ENCODE measurements around the gene PRKCQ. TPM values are rescaled to one million over a fixed set of nuclear protein-coding genes. Genes with fewer than 3 reads are reported as not detected.

PRKCQ gene
- polyA plus RNA-seq, 1 donor (not counting 4 experiments of a cell fraction or from before 2014, with no cell fraction given) = 7.5 TPM

DNA sequence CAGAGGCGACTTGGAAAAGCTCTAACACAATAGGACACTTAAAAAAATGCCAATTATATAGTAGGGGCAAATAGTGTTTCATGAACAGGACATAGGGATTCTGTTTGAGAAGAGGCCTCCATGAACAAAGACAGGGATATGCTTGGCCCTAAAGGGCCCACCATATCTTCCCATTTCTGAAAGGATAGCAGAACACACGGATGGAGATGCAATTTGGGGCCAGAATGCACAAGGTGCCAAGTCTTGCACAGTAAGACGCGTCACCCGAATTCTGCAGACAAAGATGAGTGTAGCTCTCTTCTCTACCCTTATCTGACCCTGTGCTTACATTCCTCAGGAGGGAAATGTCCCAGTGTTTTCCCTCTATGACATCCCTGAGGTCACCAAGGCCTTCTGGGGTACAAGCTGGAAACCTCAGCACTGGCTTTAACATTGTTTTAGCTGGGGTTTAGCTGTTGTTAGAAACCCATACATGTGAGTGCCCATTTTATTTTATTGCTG is 12.8 kb downstream of the PRKCQ start:
- Histone ChIP-seq H3K36me3 (ENCODE audit: control insufficient read depth in 2 of 2, extremely low read depth in 1 of 2, insufficient read depth in 2 of 2, low read length in 2 of 2) (no peaks in the 10 kb centered on the region), H3K9ac (ENCODE audit: control insufficient read depth, extremely low read depth, insufficient read depth, low read length) (no peak overlapping the region), H2AFZ (ENCODE audit: control insufficient read depth, low read length) (no peak overlapping the region), H4K20me1 (ENCODE audit: control insufficient read depth, extremely low read depth, insufficient read depth, low read length) (no peaks in the 10 kb centered on the region), H3K9me1 (ENCODE audit: control insufficient read depth, extremely low read depth, insufficient read depth, low read length) (no peaks in the 10 kb centered on the region), H3K4me3 (ENCODE audit: control insufficient read depth in 2 of 3, extremely low read depth in 1 of 3, insufficient read depth in 2 of 3, low read depth in 1 of 3, low read length in 3 of 3) (no peak overlapping the region), H3K27ac (ENCODE audit: control insufficient read depth, insufficient read depth, low read length) (no peak overlapping the region), H3K79me2 (ENCODE audit: control insufficient read depth, insufficient read depth, low read length) (no peaks in the 10 kb centered on the region), H3K9me3 (ENCODE audit: control insufficient read depth, low read depth, low read length) (no peaks in the 10 kb centered on the region), H3K4me2 (ENCODE audit: control insufficient read depth, extremely low read depth, insufficient read depth, low read depth, low read length) (no peak overlapping the region), H3K27me3 (ENCODE audit: control insufficient read depth, extremely low read depth, insufficient read depth, low read length) (no peaks in the 10 kb centered on the region), H3K4me1 (ENCODE audit: control insufficient read depth, extremely low read depth, insufficient read depth, low read length) (peaks cover 4% of the 10 kb centered on the region)
- TF ChIP-seq, protein P1, sequence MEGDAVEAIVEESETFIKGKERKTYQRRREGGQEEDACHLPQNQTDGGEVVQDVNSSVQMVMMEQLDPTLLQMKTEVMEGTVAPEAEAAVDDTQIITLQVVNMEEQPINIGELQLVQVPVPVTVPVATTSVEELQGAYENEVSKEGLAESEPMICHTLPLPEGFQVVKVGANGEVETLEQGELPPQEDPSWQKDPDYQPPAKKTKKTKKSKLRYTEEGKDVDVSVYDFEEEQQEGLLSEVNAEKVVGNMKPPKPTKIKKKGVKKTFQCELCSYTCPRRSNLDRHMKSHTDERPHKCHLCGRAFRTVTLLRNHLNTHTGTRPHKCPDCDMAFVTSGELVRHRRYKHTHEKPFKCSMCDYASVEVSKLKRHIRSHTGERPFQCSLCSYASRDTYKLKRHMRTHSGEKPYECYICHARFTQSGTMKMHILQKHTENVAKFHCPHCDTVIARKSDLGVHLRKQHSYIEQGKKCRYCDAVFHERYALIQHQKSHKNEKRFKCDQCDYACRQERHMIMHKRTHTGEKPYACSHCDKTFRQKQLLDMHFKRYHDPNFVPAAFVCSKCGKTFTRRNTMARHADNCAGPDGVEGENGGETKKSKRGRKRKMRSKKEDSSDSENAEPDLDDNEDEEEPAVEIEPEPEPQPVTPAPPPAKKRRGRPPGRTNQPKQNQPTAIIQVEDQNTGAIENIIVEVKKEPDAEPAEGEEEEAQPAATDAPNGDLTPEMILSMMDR (optimal IDR thresholded peaks at IDR 0.05 in 1 of 3, IDR thresholded peaks at IDR 0.05 in 1 of 3, conservative IDR thresholded peaks at IDR 0.05 in 1 of 3; ENCODE audit: extremely low read depth in 1 of 3, insufficient read depth in 2 of 3, low read length in 3 of 3) = no peak
- no peak for TF ChIP-seq EZH2 (IDR thresholded peaks at IDR 0.05; ENCODE audit: low read length)
- dilution Hi-C loops (cut with MboI; ENCODE audit: extremely low pct_ligation_motif_present, low sequenced_read_pairs) = no loop called here
- no peak for FAIRE-seq
- DNase-seq (ENCODE audit: low read depth, low spot score) = no peak

- Histone ChIP-seq H3K36me3 (ENCODE audit: control insufficient read depth in 2 of 2, extremely low read depth in 1 of 2, insufficient read depth in 2 of 2, low read length in 2 of 2) (no peaks in the 10 kb centered on the region), H3K27ac (ENCODE audit: control insufficient read depth, insufficient read depth, low read length) (no peak overlapping the region), H3K4me1 (ENCODE audit: control insufficient read depth, extremely low read depth, insufficient read depth, low read length) (peaks cover 4% of the 10 kb centered on the region), H3K9me3 (ENCODE audit: control insufficient read depth, low read depth, low read length) (no peaks in the 10 kb centered on the region), H2AFZ (ENCODE audit: control insufficient read depth, low read length) (no peak overlapping the region), H3K27me3 (ENCODE audit: control insufficient read depth, extremely low read depth, insufficient read depth, low read length) (no peaks in the 10 kb centered on the region), H3K79me2 (ENCODE audit: control insufficient read depth, insufficient read depth, low read length) (no peaks in the 10 kb centered on the region), H3K9me1 (ENCODE audit: control insufficient read depth, extremely low read depth, insufficient read depth, low read length) (no peaks in the 10 kb centered on the region), H4K20me1 (ENCODE audit: control insufficient read depth, extremely low read depth, insufficient read depth, low read length) (no peaks in the 10 kb centered on the region), H3K9ac (ENCODE audit: control insufficient read depth, extremely low read depth, insufficient read depth, low read length) (no peak overlapping the region), H3K4me3 (ENCODE audit: control insufficient read depth in 2 of 3, extremely low read depth in 1 of 3, insufficient read depth in 2 of 3, low read depth in 1 of 3, low read length in 3 of 3) (no peak overlapping the region), H3K4me2 (ENCODE audit: control insufficient read depth, extremely low read depth, insufficient read depth, low read depth, low read length) (no peak overlapping the region)
- TF ChIP-seq, protein P1 (optimal IDR thresholded peaks at IDR 0.05 in 1 of 3, IDR thresholded peaks at IDR 0.05 in 1 of 3, conservative IDR thresholded peaks at IDR 0.05 in 1 of 3; ENCODE audit: extremely low read depth in 1 of 3, insufficient read depth in 2 of 3, low read length in 3 of 3) = no peak
- TF ChIP-seq EZH2 (IDR thresholded peaks at IDR 0.05; ENCODE audit: low read length) = no peak
- dilution Hi-C loops (cut with MboI; ENCODE audit: extremely low pct_ligation_motif_present, low sequenced_read_pairs) = no loop called here
- FAIRE-seq = no peak
- DNase-seq (ENCODE audit: low read depth, low spot score) = no peak
Measured at GRCh38 chr10:6565588-6565987, 14.5 kb downstream of the PRKCQ start.

Measured in keratinocyte (primary cell).